GDM1 (cell line): ENCODE measurements around the gene VDR.
"Not testable (repeated sequence)": the region's sequence is repeated elsewhere in the genome, so short reads cannot be mapped to it uniquely, and the experiment has no call there.

Experiments used
- DNase-seq: peaks from one replicate; lab custom pipeline; 2025; lab: John Stamatoyannopoulos, UW

The VDR gene

GRCh38 chr12:47828976-47829482 is 75.8 kb downstream of the VDR start:
- DNase-seq: peak; percentile 35

DNA sequence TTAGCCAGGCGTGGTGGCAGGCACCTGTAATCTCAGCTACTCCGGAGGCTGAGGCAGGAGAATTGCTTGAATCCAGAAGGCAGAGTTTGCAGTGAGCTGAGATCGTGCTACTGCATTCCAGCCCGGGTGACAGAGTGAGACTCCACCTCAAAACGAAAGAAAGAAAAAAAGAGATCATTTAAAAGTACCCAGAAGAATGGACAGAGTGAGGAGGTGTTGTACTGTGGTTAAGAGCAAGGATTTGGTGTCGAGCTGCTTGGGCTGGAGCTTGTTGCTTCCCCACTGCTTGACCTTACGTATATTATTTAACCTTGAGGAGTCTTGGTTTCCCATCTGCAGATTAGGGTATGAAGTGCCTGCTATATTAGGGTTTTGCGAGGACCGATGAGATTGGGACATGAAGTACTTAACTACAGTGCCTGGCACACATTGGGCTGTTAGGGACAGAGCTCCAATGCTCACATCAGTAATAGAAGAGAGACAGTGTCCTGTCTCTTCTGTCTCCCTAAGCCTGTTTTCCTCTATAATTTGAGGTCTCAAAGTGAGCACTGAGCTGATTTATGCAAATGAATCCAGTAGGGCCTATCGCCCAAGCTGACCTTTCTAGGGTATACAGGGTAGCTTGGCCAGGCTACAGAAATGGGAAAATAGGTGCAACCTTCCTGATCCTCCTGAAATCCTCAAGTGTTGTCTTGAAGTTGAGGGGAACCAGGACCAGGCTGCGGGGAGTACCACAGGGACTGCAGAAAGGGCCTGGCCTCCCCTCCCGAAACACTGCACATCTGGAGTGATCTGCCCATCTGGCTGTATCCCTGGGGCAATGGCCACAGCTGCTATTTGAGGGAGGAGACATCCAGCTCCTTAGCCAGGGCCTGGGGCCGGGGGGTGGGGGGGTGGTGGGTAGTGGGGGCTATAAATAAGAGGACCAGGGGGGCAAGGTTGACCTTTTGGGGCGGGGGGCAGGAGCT is 76.5 kb downstream of the VDR start:
- no peak for DNase-seq

GRCh38 chr12:47825173-47825639 is 79.6 kb downstream of the VDR start:
- DNase-seq: no peak

GRCh38 chr12:47824635-47825034 is 80.2 kb downstream of the VDR start:
- no peak for DNase-seq

DNA sequence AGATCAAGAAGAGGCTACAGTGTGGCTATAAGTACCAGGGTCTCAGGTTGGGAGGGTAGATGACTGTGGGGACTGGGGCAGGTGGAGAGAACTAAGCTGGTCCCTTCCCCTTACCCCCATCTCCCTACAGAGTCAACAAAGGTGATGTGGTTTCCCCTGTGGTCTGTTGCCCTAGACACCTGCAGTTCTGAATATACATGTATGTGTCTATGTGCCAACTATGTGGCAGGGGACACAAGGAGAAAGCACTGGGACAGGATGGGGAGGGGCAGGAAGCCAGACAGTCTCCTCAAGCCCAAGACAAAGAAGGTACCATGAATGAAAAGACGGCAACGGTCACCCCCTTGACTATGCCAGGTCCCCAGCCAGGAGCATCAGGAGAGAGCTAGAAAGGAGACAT is 80.6 kb downstream of the VDR start:
- DNase-seq: no peak

DNA sequence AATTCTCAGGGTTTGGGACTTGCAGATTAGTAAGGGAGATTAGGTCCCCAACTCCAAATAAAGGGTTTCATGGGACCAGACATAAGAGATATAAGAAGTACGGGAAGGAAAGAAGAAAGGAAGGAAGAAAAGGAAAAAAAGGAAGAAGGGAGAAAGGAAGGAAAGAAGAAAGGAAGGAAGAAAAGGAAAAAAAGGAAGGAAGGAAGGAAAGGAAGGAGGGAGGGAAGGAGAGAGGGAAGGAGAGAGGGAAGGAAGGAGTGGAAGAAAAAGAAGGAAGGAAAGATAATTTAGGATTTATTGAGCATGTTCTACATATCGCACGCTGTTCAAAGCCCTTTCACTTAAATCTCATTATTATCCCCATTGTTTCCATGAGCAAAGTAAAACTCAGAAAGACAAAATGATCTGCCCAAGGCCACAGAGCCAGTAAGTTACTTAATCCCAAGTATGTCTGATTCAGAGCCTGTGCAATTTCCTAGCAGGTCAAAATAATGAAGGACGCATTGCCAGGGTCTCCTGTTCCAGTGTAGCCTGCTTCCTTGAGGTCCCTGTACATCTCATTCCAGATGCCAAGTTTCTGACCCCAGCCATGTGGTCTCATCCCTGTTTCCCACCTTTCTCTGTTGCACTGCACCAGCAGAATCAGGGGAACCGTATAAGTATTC is 81.2 kb downstream of the VDR start:
- DNase-seq: no peak

DNA sequence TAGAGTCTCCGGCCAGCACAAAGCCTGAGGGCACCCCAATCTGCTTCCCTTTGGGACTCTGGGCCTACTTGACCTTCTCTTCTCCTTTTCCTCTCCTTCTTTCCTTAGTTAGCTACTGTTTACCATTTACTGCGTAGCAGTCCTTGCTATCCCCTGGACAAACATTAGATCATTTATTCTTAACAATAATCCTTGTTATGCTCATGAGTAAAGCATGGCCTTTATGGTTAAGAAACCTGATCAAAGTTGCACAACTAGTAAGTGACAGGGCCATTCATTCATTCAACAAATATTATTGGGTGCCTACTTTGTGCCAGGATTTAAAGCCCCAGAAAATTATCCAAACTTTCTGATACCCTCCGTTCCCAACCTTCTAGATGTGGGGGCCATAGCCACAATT is 81.9 kb downstream of the VDR start:
- DNase-seq: no peak

DNA sequence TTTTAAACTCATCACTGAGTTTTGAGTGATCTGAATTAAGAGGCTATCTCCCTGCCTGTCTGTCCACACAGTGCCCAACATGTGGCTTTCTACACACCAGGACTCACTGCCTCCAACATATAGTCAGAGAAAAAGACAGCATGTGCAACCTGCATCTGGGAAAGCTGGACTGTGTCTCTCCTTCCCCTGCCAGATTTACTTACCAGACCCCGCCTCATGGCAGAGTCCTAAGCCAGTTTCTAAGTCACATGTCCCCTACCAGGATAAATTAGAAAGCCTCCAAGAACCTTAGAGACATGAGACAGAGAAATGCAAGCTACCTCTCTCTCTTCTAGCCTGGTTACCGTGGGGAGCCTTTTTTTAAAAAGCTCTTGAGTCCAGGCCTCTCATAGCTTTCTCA is 82.4 kb downstream of the VDR start:
- no peak for DNase-seq

- no peak for DNase-seq
Observed at GRCh38 chr12:47821346-47821706, 83.5 kb downstream of the VDR start.

- DNase-seq: no peak
Observed at GRCh38 chr12:47820631-47821345, 84.0 kb downstream of the VDR start.

DNA sequence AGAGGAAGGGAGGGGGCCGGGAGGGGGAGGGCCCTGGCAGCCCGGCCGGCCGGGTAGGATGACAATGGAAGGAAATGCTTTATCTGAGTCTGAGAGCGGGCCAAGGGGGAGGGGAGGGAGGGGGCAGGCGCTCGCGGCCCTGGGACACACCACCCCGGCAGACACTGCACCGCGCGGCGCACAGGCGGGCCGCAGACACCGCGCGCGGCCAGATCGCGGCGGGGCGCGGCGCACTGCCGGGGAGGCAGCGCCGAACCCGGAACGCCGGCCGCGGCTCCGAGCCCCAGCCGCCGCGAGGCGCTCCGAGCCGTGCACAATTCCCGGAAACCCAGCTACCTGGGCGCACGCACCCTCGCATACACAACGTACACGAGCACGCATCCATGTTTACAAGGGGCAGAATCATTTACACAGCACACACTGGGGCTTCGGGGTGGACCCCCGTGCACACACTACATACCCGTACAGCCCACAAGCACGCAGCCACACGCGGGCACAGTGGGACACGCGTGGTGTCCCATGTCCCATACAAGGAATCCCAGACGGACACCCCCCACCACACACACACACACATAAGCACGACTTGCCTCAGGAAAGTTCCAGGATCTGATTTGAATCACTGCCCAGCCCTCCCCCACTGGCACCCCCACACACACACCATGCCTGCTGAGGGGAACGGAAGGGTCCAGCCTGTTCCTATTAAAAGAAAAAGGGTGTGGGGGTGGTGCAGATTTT is 84.7 kb downstream of the VDR start, which contains the start of gene HDAC7:
Gene HDAC7, minus strand, starts transcription at position 8 of the 735 bp plus-strand sequence. CDS start 118 bp downstream, outside the sequence.
- peak; percentile 69 for DNase-seq

- DNase-seq: no peak
Observed at GRCh38 chr12:47819138-47819895, 85.5 kb downstream of the VDR start.

GRCh38 chr12:47818467-47819137 is 86.2 kb downstream of the VDR start:
- DNase-seq: no peak

GRCh38 chr12:47818007-47818376 is 86.8 kb downstream of the VDR start:
- DNase-seq: no peak

- DNase-seq: peak; percentile 47
Observed at GRCh38 chr12:47817272-47818006, 87.4 kb downstream of the VDR start.

DNA sequence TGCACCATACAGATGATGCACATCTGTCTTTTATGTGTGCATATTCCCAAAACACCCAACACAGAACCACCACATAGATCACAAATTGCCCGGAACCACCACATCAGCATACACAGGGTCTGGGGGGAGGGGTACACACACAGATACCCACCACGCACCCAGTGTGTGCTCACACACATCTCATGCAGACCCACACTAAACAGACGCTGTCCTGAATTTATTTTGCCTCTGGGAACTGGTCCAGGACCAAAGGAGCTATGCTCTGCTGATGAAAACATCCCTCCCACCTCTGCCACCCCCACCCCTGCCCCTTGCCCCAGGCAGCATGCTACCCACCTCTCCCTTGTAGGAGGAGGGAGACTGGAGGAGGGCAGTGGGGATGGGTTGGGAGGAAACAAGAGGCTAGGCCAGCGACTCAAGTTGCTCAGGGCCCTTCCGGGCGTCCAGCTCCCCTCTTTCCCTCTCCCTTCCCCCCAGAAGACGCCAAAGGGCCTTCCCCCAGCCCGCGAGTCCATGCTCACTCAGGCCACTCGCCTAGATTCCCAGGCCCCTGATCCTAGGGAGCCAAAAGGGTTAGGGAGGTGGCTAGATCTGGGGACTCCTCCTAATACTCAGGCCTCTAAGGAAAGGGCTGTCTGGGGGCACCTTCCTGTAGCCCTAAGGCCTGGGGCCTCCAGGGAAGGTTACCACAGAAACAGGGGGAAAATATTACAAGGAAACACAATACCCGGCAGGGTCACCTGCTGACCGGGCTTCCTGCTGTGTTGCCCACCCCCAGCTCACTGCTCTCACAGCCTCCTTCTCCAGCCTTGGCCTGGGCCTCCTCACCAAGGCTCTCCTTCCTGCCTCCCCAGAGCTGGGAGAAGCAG is 88.2 kb downstream of the VDR start:
- no peak for DNase-seq

DNA sequence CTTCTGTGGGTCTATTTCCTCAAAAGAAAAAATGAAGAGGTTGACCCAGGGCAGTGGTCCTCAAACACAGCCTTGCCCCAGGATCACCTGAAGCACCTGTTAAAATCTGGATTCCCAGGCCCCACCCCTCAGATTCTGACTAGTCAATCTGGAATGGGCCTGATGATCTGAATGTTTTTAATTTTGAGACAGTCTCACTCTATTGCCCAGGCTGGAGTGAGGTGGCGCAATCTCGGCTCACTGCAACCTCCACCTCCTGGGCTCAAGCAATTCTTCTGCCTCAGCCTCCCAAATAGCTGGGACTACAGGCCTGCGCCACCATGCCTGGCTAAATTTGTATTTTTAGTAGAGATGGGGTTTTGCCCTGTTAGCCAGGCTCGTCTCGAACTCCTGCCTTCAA is 89.3 kb downstream of the VDR start:
- DNase-seq: not testable (repeated sequence)

- no peak for DNase-seq
Observed at GRCh38 chr12:47814539-47815170, 90.1 kb downstream of the VDR start.
